GM21825 (cell line): ENCODE data around the gene ACSM3.
"Not testable (repeated sequence)": the region's sequence is repeated elsewhere in the genome, so short reads cannot be mapped to it uniquely, and the experiment has no call there.

Experiments used
- ATAC-seq: cut with Tn5 transposase; IDR thresholded peaks from one replicate; pipeline ENCODE4 v1.9.1; 2021; ENCODE audit warnings: mild to moderate bottlenecking, moderate library complexity; ENCODE audit not compliant: unreplicated experiment

ACSM3 gene

DNA sequence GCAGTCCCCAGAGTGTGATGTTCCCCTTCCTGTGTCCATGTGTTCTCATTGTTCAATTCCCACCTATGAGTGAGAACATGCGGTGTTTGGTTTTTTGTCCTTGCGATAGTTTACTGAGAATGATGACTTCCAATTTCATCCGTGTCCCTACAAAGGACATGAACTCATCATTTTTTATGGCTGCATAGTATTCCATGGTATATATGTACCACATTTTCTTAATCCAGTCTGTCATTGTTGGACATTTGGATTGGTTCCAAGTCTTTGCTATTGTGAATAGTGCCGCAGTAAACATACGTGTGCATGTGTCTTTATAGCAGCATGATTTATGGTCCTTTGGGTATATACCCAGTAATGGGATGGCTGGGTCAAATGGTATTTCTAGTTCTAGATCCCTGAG is 8.0 kb upstream of the ACSM3 start:
- ATAC-seq, result not testable (repeated sequence)

DNA sequence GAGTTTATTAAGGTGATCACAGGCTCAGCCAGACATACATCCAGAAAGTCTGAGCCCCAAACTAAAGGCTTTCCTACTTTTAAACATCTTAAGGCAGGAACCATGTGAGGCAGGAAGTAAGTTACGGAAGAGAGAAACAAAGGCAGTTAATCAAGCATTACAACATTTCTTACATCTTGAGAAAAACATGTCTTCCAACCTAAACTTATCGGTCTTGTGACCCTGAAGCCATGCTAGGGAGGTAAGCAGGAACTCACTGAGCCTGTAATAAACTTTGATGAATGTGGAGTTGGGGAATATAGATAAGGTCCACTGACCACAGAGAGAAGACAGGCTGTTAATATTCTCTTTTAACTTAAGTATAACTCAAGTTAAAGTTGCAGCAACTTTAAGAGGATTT is 3.5 kb upstream of the ACSM3 start:
- no peak for ATAC-seq

DNA sequence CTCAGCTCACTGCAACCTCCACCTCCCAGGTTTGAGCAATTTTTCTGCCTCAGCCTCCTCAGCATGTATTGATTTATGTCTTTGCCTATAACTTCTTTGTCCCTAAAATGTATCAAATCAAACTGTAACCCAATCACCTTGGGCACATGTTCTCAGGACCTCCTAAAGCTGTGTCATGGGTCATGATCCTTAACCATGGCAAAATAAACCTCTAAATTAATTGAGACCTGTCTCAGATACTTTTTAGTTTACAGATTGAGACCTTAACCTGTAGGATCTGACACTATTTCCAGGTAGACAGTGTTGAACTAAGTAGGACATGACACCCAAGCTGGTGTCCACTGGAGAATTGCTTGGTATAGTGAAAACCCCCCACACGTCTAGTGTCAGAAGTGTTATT is 2.6 kb upstream of the ACSM3 start:
- ATAC-seq, result no peak

DNA sequence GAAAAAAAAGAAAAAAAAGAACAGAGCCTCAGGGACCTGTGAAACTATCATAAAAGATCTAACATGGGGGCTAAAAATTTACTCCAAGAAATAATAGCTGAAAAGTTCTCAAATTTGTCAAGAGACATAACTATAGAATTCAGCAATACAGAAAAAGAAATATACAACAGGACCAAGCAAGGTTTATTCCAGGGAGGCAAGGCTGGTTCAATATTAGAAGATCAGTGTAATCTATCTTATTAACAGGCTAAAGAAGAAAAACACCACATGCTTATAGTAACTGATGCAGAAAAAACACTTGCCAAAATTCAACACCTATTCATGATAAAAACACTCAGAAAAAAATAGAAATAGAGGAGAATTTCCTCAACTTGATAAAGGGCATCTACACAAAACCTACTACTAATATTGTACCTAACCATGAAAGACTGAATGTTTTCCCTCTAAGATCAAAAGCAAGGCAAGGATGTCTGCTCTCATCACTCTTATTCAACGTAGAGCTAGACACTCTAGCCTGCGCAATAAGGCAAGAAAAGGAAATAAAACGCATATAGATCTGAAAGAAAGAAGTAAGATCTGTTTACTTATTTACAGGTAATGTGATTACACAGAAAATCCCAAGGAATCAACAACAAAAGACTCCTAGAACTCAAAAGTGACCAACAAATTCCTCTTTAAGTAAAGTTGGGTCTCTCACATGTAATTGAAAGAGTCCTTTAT is 1.2 kb upstream of the ACSM3 start:
- ATAC-seq, result no peak

DNA sequence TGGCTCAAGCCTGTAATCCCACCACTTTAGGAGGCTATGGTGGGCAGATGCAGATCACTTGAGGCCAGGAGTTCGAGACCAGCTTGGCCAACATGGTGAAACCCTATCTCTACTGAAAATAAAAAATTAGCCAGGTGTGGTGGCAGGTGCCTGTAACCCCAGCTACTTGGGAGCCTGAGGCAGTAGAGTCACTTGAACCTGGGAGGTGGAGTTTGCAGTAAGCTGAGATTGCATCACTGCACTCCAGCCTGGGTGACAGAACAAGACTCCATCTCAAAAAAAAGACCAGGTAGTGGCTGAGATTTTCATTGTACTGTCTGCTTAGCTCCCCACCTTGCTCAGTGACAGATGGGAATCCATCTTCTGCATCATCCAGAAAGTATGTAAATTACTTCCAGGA is 634 bp downstream of the ACSM3 start:
- not testable (repeated sequence) for ATAC-seq

DNA sequence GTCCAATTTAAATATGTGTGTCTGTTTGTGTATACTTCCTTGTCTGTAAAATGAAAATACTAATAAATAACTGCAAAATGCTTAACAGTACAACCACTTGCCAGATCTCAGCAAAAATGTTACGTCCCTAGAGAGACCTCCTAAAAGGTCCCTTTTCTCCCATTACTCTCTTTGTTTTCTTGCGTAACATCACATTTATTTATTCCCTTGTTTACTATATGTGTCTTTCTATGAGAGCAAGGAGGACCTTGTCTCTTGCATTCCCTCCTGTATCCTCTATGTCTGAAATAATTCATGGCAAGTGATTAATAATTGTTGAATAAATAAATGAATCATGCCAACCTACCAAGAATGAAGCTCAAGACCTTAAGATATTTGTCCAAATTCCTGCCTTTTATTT is 1.9 kb downstream of the ACSM3 start:
- ATAC-seq, result no peak

DNA sequence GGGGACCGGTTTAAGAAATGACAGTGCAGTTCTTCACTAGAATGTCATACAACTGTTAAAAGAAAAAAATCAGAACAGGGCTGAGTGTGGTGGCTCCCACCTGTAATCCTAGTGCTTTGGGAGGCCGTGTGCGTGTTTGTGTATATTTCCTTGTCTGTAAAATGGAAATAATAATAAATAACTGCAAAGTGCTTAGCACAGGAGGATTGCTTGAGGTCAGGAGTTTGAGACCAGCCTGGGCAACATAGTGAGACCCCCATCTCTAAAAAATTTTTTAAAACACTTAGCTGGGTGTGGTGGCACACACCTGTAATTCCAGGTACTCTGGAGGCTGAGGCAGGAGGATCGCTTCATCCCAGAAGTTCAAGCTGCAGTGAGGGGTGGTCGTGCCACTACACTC is 2.5 kb downstream of the ACSM3 start:
- no peak for ATAC-seq

DNA sequence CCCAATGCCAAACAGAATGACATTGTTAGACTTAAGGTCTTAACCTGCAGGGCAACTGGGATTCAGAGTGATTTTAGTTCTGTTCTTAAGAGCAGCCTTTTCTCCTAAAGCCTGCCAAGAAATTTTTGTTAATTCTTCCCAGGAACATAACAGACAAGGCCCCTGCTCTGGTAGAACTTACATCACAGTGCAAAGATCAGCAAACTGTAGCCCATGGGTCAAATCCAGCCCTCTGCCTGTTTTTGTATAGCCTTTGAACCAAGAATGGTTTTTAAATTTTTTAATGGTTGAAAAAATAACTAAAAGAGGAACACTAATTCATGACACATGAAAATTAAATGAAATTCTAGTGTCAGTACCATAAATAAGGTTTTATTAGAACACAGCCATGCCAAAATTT is 3.8 kb downstream of the ACSM3 start:
- no peak for ATAC-seq

DNA sequence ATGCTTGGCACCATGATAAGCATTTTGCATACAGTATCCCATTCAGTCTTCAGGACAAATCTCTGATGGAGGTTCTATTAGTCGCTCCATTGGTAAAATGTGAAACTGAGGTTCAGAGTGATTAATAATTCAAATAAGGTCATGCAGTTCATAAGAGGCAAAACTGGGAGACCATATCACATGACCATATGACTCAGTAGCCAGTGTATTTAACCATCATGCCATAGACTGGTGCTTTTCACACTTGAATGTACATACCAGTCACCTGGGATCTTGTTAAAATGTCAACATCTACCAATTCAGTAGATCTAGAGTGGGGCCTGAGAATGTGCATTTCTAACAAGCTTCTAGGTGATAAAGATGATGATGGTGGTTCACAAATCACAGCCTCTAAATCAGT is 4.3 kb downstream of the ACSM3 start:
- ATAC-seq, result no peak

DNA sequence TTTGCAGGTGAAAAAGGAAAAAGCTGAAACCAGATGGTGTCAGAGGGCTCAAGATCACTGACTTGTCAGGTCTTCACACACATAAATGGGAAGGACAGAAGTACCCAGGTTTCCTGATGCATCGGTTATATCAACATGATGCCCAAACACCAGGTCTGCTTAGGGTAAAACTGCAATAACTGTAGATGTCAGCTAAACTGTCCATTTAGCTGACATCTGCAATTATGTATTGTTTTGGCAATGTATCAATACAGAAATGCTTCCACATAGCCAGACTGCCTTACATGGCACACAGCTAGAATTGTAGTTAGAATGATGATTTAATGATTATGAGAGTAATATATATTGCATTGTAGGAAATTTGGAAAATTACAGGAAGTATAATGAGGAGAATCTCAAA is 5.0 kb downstream of the ACSM3 start:
- no peak for ATAC-seq

DNA sequence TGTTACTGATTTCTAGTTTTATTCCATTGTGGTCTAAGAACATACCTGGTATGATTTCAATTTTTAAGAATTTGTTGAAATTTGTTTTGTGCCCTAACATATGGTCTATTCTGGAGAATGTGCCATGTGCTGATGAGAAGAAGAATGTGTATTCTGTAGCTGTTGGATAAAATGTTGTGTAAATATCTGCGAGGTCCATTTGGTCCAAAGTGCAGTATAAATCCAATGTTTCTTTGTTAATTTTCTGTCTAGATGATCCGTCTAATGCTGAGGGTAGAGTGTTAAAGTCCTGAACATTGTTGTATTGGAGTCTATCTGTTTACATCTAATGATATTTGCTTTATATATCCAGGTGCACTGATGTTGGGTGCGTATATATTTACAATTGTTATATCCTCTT is 9.9 kb downstream of the ACSM3 start:
- ATAC-seq, result no peak

DNA sequence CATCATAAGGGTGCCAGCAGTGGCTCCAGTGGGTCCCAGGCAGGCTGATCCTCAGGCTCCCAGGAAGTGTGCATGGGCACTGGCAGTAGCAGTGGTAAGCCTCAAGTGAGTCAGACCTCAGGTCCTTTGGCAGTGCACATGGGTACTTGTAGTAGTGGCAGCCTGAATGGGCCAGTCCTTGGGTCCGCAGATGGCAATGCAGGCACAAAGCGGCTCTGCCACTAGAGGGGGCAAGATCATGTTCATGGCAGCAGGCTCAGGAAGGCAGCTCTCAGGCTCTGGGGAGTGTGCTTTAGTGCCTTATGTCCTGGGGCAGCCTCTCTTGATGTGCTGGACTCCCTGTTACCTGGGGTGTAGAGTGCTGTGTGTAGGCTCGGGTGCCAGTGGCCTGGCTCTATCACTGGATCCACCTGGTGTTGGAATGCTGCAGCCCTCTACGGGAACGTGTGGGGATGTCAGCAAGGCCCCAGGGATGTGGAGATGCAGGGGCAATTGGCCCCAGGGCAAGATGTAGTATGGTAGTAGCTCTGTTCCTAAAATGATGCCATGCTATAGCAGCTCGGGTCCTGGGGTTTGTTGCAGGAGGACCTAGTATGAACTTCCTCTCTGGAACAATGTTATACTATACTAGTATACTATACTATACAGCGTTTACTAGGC is 11.0 kb downstream of the ACSM3 start:
- ATAC-seq, result no peak

DNA sequence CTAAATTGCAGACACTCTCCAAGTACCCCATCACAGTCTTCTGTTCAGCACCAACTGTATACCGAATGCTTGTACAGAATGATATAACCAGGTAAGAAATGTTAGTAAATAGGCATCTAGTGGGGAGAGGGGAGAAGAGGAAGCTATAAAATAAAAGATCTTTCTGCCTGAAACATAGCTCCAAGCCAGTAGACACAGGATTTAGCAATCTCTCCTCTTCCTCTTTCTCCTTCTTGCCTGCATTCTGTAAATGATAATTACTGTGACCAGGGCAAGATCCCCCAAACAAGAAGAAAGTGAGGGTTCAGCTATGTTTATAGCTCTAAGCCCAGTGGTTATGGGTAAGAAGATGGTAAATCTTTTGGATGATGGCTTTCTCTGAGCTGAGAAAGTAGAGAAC is 17.9 kb downstream of the ACSM3 start:
- no peak for ATAC-seq

DNA sequence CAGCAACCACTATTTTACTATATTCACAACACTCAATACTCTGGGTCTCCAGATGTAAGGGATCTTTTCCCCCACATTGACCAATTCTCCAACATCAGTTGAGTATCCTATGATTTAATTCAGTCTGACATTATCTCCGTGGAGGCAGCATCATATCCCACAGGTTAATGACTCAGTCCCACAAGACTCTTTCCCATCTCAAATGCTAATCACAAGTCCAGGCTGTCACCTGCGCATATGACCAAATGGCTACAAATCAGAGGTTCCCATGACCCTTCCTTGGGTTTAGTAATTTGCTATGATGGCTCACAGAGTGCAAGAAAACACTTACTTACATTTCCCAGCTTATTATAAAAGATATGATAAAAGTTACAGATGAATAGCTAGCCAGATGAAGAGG is 18.7 kb downstream of the ACSM3 start:
- ATAC-seq, result no peak

DNA sequence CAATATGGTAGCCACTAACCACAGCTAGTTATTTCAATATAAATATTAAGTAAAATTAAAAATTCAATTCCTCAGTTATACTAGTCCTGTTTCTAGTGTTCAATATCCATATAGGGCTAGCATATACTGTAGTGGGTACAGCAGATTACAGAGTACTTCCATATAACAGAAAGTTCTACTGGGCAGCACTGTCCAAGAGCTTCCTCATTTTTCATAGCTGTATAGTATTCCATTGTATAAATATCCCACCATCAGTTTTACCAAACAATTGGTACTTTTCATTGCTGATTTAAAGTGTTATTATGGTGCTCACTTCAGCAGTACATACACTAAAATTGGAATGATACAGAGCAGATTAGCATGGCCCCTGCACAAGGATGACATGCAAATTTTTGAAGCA is 20.4 kb downstream of the ACSM3 start:
- no peak for ATAC-seq

DNA sequence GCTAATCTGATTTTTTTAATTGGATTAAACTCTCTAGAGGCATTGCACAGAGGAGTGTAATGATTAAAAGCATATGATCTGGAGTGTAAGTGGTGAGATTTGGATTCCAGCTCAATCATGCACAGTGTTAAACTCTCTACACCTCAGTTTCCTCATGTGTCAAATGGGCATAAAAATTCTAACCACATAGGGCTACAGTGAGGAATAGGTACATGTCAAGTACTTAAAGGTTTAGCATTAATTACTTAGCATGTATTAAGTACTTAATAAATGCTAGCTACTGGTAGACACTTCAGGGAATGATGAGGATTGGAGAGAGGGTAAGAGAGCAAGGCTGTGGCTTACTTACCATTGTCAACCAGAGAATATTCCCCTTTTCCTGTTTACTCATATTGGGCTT is 25.3 kb downstream of the ACSM3 start:
- ATAC-seq, result no peak

DNA sequence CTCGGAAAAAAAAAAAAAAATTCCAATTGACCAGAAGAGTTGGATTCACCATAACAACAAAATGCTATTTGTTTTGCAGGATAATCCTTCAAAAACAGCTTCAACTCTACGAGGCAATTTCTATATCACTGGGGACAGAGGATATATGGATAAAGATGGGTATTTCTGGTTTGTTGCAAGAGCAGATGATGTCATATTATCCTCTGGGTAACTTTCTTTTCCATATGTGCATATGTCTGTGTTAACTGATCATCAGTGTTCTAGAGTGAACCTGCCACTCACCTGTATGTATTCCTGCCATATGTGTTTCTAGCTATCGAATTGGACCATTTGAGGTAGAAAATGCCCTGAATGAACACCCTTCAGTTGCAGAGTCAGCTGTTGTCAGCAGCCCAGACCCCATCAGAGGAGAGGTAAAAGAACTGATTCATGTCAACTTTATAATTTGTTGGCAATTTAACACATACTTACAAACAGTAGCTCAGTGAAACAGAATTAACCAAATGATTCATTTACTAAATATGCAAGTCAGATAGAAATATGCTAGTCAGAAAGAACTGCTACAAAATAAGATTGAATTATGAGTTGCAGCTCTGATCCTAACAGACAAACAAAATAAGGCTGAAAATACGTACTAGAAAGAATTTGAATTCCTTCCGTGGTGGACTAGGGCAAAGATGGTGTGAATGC is 28.3 kb downstream of the ACSM3 start:
- ATAC-seq, result no peak

DNA sequence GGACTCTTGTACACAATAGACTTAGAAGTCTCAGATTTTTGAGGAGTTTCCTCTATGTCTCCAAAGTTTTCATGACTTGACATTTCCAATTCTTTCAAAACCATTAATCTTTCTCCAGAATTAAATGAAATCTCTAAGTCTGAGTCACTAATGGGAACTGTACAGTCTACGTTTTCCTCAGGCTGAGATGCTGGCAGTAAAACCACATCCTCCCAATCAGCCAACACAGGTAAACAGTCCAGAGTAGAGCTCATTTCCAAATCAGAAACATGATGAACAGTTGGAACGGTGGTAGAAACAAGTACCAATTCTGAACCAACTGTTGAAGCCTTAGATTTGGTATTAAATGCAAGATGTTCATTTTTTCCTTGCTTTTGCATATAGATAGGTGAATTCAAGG is 34.5 kb downstream of the ACSM3 start:
- no peak for ATAC-seq

DNA sequence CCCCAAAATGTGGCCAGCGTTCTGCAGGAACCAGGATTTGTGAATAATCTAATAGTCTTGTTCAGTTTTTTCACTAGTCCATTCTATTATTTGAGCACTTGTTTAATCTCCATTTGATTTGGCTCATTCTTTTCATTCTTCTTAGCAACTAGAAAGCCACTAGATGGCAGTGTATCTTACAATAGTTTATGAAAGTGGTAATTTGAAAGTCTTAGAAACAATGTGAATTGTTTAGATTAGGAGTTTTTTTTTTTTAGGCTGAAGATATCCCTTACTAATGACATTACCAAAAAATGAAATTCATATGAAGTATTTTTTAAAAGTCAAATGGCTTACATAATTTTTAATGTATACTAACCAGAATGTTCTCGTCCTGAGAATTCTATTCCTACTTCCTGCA is 35.8 kb downstream of the ACSM3 start:
- ATAC-seq, result no peak

DNA sequence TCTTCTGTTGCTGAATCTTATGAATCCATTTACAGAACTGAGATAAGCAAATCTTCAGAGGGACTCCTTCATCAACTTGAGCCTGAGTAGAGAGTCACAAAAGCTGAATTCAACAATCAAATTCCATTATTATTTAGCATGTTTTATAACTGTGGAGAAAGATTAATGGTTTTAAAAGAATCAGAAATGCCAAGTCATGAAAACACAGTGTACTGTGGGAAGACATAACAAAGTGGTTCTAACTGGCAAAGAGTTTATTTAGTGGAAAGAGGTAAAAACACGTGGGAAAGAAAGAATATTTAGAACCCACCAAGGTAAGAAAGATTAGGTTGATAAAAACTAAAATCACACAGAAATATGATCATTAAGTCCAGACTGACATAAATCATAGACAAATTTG is 37.5 kb downstream of the ACSM3 start:
- ATAC-seq, result no peak

DNA sequence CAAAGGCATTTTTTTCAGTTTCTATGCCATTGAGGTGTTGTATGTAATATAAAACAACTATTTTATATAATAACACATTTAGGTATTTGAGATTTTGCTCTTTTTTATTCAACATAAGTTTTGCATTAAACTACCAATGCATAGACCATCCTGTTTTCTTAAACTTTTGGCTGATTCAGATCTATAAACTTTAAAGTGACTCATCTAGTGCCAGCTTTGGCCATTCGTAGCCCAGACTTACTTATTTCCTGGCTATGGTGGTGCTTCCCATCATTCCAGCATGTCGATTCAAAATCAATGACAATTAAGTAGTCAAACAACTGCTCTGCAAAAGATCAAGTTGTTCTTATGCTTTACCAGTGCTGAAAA is 39.4 kb downstream of the ACSM3 start:
- ATAC-seq, result no peak

DNA sequence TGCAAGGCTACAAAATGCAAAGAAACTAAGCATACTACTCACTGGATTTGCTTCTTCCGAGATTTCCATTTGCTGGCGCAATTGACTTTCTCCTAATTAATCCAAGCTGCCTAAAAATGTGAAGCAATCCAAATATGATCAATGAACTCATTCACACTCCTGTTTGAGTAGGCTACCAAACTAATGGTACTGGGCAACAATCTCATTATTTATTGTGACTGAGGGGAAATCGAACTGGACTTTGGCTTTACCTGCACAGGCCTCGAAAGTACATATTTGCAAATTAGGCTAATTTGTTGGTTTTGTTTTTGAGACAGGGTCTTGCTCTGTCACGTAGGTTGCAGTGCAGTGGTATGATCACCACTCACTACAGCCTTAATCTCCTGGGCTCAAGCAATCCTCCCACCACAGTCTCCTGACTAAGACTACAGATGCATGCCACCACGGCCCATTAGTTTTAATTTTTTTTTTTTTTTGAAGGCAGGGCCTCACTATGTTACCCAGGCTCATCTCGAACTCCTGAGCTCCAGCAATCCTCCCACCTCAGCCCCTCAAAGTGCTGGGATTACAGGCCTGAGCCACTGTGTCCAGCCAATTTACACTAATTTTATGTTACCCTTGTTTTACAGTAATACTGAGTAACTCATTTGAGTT is 39.9 kb downstream of the ACSM3 start:
- no peak for ATAC-seq
